Spleen (tissue), 7 donors: ENCODE data around the gene NR1H3.

Experiments used
- CTCF ChIP-seq, 11 experiments: fragments of 200-600 bp in 7 of 11; fragments of 450-650 bp in 4 of 11; sonication (generic) in 4 of 11; IDR thresholded peaks in 8 of 11; conservative IDR thresholded peaks in 3 of 11; 1 replicate in 7 of 11; 2 replicates in 4 of 11; pipeline versions ENCODE4 v1.4.0 to v1.8.0; 2016 to 2021; ENCODE audit warnings: antibody characterized with exemption in 11 of 11, inconsistent platforms in 4 of 11, mild to moderate bottlenecking in 1 of 11
- POLR2A ChIP-seq, 3 donors: fragments of 450-650 bp; IDR thresholded peaks; one replicate each; pipeline ENCODE4 v1.5.1; 2017; ENCODE audit warnings: antibody characterized with exemption in 3 of 3, mild to moderate bottlenecking in 1 of 3
- POLR2AphosphoS5 ChIP-seq, 3 donors: sonication (generic); formaldehyde crosslinking; IDR thresholded peaks; one replicate each; pipeline ENCODE4 v1.5.1; 2017; ENCODE audit warnings: antibody characterized with exemption in 3 of 3
- donor health status: DM: no; HTN: no; CAD: no; lungs with moderate emphysema.
- donor health status: DM: no; HTN: no; CAD: no.
- donor health status: DM: no; HTN: no; CAD: no.

- no peak for TF ChIP-seq CTCF (IDR thresholded peaks at IDR 0.05 in 8 of 11, conservative IDR thresholded peaks at IDR 0.05 in 3 of 11)
- TF ChIP-seq POLR2A (IDR thresholded peaks at IDR 0.05) = no peak
- no peak for TF ChIP-seq POLR2AphosphoS5 (IDR thresholded peaks at IDR 0.05)
Measured at GRCh38 chr11:47296045-47296444, 38.2 kb downstream of the NR1H3 start.
